ENCODE results near the gene PRDM16. TPM values are rescaled to one million over a fixed set of nuclear protein-coding genes. Genes with fewer than 3 reads are reported as not detected.
A peak's percentile ranks its signal among the peaks of the same experiment; 100 is the strongest.

PRDM16 gene
- total RNA-seq, 1 experiment from 2014 or later: 0.04 TPM

GRCh38 chr1:3160647-3161145, 91.7 kb downstream of the PRDM16 start:
- CTCF ChIA-PET: no interaction called here
- ATAC-seq: no peak
- BruUV-seq (replicated peaks): no TSS peak

GRCh38 chr1:3161176-3161840, 92.3 kb downstream of the PRDM16 start:
- Histone ChIP-seq H3K9ac (ENCODE audit: low read length) (no peak overlapping the region), H3K9me2 (replicated peaks; ENCODE audit: low read length) (no peaks in the 10 kb centered on the region), H3K79me2 (ENCODE audit: low read length) (no peaks in the 10 kb centered on the region), H3K4me1 (ENCODE audit: insufficient read depth, low read length) (no peaks in the 10 kb centered on the region), H3F3A (ENCODE audit: low read length, unreplicated experiment) (no peaks in the 10 kb centered on the region), H3K27me3 (ENCODE audit: low read length) (peaks cover 62% of the 10 kb centered on the region), H2AFZ (ENCODE audit: low read length) (no peak overlapping the region), H4K20me1 (ENCODE audit: low read length) (no peaks in the 10 kb centered on the region), H3K9me3 (ENCODE audit: low read length) (no peaks in the 10 kb centered on the region), H3K27ac (ENCODE audit: low read length) (no peak overlapping the region), H3K4me3 (ENCODE audit: low read length) (no peak overlapping the region), H3K4me2 (ENCODE audit: low read length) (no peak overlapping the region), H3K36me3 (ENCODE audit: low read depth, low read length) (no peaks in the 10 kb centered on the region)
- ATAC-seq (peak; percentile 13; the same call in 1 of the 2 replicates), DNase-seq (no peak)
- no TSS peak for BruUV-seq (replicated peaks)
- TF ChIP-seq, protein P1, sequence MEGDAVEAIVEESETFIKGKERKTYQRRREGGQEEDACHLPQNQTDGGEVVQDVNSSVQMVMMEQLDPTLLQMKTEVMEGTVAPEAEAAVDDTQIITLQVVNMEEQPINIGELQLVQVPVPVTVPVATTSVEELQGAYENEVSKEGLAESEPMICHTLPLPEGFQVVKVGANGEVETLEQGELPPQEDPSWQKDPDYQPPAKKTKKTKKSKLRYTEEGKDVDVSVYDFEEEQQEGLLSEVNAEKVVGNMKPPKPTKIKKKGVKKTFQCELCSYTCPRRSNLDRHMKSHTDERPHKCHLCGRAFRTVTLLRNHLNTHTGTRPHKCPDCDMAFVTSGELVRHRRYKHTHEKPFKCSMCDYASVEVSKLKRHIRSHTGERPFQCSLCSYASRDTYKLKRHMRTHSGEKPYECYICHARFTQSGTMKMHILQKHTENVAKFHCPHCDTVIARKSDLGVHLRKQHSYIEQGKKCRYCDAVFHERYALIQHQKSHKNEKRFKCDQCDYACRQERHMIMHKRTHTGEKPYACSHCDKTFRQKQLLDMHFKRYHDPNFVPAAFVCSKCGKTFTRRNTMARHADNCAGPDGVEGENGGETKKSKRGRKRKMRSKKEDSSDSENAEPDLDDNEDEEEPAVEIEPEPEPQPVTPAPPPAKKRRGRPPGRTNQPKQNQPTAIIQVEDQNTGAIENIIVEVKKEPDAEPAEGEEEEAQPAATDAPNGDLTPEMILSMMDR (conservative IDR thresholded peaks at IDR 0.05; ENCODE audit: low read depth, low read length): no peak
- TF ChIP-seq EZH2phosphoT487 (IDR thresholded peaks at IDR 0.05; ENCODE audit: borderline replicate concordance, low read length) (peak; percentile 33; the same call in 1 of the 2 replicates), EZH2 (IDR thresholded peaks at IDR 0.05; ENCODE audit: low read length, unreplicated experiment) (no peak)
- intact Hi-C loops (cut with micrococcal nuclease): no loop called here
- ChIA-PET CTCF (no interaction called here), POLR2A (ENCODE audit: unreplicated experiment) (no interaction called here)

More at GRCh38 chr1:3160647-3161145, 91.7 kb downstream of the PRDM16 start:
- H3K36me3 ChIP-seq (ENCODE audit: low read depth, low read length): no peaks in the 10 kb centered on the region
- no peak overlapping the region for H3K9ac ChIP-seq (ENCODE audit: low read length)
- no peaks in the 10 kb centered on the region for H3K79me2 ChIP-seq (ENCODE audit: low read length)
- H3K9me2 ChIP-seq (replicated peaks; ENCODE audit: low read length): no peaks in the 10 kb centered on the region
- no peaks in the 10 kb centered on the region for H3K4me1 ChIP-seq (ENCODE audit: insufficient read depth, low read length)
- H3K27ac ChIP-seq (ENCODE audit: low read length): no peak overlapping the region
- intact Hi-C loops (cut with micrococcal nuclease): no loop called here
- peaks cover 68% of the 10 kb centered on the region for H3K27me3 ChIP-seq (ENCODE audit: low read length)
- no peaks in the 10 kb centered on the region for H3F3A ChIP-seq (ENCODE audit: low read length, unreplicated experiment)
- DNase-seq: no peak
- H3K9me3 ChIP-seq (ENCODE audit: low read length): no peaks in the 10 kb centered on the region
- no peaks in the 10 kb centered on the region for H4K20me1 ChIP-seq (ENCODE audit: low read length)
- H3K4me2 ChIP-seq (ENCODE audit: low read length): no peak overlapping the region
- no peak overlapping the region for H2AFZ ChIP-seq (ENCODE audit: low read length)
- TF ChIP-seq EZH2 (IDR thresholded peaks at IDR 0.05; ENCODE audit: low read length, unreplicated experiment) (no peak), EZH2phosphoT487 (IDR thresholded peaks at IDR 0.05; ENCODE audit: borderline replicate concordance, low read length) (no peak)
- TF ChIP-seq, protein P1 (conservative IDR thresholded peaks at IDR 0.05; ENCODE audit: low read depth, low read length): no peak
- no peak overlapping the region for H3K4me3 ChIP-seq (ENCODE audit: low read length)
- POLR2A ChIA-PET (ENCODE audit: unreplicated experiment): no interaction called here

DNA sequence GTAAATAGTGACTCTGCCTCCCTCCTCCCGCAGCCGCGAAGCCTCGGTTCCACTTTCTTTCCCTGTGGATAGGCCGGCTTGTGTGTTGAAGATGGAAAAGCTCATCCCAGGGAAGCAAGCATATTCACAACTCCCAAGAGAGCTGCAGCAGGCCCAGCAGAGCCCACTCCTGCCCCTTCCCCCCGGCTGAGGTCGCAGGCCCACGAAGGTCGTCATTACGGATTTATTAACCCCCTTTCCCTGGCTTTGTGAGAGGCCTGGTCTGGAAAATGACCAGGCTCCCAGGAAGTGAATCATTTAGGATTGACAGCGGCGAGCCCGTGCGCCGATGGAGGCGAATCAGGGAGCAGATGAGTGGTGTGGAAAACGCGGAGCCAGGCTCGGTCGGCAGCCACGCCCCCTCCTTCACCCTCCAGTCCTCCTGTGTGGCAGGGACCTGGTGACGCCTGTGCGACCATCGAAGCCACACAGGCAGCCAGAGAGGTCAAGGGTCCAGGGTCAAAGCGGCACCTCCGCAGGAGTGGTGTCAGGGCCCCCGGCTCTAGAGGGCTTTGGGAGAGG, 93.4 kb downstream of the PRDM16 start:
- Histone ChIP-seq H3K27me3 (ENCODE audit: low read length) (peaks cover 51% of the 10 kb centered on the region), H3F3A (ENCODE audit: low read length, unreplicated experiment) (no peaks in the 10 kb centered on the region), H3K79me2 (ENCODE audit: low read length) (no peaks in the 10 kb centered on the region), H3K9me3 (ENCODE audit: low read length) (no peaks in the 10 kb centered on the region), H3K4me3 (ENCODE audit: low read length) (no peak overlapping the region), H3K36me3 (ENCODE audit: low read depth, low read length) (no peaks in the 10 kb centered on the region), H3K4me1 (ENCODE audit: insufficient read depth, low read length) (no peaks in the 10 kb centered on the region), H3K4me2 (ENCODE audit: low read length) (no peak overlapping the region), H3K9me2 (replicated peaks; ENCODE audit: low read length) (no peaks in the 10 kb centered on the region), H2AFZ (ENCODE audit: low read length) (no peak overlapping the region), H4K20me1 (ENCODE audit: low read length) (no peaks in the 10 kb centered on the region), H3K27ac (ENCODE audit: low read length) (no peak overlapping the region), H3K9ac (ENCODE audit: low read length) (no peak overlapping the region)
- DNase-seq (no peak), ATAC-seq (no peak)
- CTCF ChIA-PET: no interaction called here
- POLR2A ChIA-PET (ENCODE audit: unreplicated experiment): no interaction called here
- BruUV-seq (replicated peaks): no TSS peak
- intact Hi-C loops (cut with micrococcal nuclease): no loop called here
- TF ChIP-seq EZH2phosphoT487 (IDR thresholded peaks at IDR 0.05; ENCODE audit: borderline replicate concordance, low read length) (no peak), EZH2 (IDR thresholded peaks at IDR 0.05; ENCODE audit: low read length, unreplicated experiment) (no peak)
- TF ChIP-seq, protein P1 (conservative IDR thresholded peaks at IDR 0.05; ENCODE audit: low read depth, low read length): no peak
